ENCODE data around the gene DMWD. TPM values are rescaled to one million over a fixed set of nuclear protein-coding genes. Genes with fewer than 3 reads are reported as not detected.

Gene DMWD
- total RNA-seq, 1 experiment from 2014 or later = 64.6 TPM

DNA sequence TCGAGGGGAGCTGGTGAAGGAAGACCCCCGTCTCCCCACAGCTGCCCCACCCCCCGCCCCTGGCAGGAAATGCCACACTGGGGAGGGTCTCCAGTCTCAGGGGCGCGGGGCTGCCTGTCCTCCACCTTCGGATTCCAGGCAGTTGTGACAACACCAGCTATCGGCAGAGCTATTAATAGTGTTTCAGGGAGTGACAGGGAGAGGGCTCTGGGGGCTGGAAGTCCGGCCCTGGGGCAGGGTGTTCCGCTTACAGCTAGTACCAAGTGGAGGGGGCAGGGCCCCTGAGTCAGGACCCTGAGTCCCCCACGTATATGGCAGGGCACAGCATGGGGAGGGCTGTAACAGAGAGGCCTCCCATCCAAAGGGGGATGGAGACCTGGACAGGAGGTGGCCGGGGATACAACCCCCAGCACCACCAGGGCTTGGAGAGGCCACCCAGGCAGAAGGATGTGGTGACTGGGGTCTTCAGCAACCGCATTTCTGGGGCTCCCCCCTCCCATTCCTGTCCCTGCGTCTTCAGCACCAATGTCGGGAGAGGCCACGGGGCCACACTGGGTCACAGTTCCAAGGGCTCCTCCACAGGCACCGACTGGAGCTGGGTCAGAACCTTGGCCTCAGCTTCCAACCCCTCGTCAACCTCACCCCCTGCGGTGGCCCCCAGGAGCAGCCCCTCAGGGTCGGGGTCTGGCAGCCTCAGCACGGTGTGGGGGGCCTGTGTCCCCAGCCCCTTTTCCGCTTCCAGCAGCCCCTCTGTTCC lies 27.5 kb downstream of the DMWD start:
- TF ChIP-seq, protein P1, sequence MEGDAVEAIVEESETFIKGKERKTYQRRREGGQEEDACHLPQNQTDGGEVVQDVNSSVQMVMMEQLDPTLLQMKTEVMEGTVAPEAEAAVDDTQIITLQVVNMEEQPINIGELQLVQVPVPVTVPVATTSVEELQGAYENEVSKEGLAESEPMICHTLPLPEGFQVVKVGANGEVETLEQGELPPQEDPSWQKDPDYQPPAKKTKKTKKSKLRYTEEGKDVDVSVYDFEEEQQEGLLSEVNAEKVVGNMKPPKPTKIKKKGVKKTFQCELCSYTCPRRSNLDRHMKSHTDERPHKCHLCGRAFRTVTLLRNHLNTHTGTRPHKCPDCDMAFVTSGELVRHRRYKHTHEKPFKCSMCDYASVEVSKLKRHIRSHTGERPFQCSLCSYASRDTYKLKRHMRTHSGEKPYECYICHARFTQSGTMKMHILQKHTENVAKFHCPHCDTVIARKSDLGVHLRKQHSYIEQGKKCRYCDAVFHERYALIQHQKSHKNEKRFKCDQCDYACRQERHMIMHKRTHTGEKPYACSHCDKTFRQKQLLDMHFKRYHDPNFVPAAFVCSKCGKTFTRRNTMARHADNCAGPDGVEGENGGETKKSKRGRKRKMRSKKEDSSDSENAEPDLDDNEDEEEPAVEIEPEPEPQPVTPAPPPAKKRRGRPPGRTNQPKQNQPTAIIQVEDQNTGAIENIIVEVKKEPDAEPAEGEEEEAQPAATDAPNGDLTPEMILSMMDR (IDR thresholded peaks at IDR 0.05) = no peak
- ATAC-seq = no peak
- Histone ChIP-seq H3K27me3 (ENCODE audit: control insufficient read depth, insufficient read depth, low read length) (no peaks in the 10 kb centered on the region), H3K27ac (ENCODE audit: low read length) (0 out of 2 replicates have a peak overlapping the region, but pooled peaks have one; percentile 17), H3K36me3 (ENCODE audit: control insufficient read depth, insufficient read depth, low read length) (no peaks in the 10 kb centered on the region), H3K4me3 (ENCODE audit: low read depth in 2 of 2, low read length in 2 of 2) (no peak overlapping the region), H3K4me1 (ENCODE audit: control insufficient read depth, insufficient read depth, low read length) (peaks cover 22% of the 10 kb centered on the region), H3K9me3 (ENCODE audit: control insufficient read depth, insufficient read depth, low read depth, low read length) (no peaks in the 10 kb centered on the region)
- POLR2A ChIA-PET = no interaction called here
- in situ Hi-C loops (cut with HindIII; ENCODE audit: low pct_unique_long_range_greater_than_20kb, low sequenced_read_pairs) = no loop called here
- intact Hi-C loops (cut with micrococcal nuclease; ENCODE audit: unreplicated experiment) = loop anchor here (10.0 kb wide), 1 partner anchor 60 kb away; no protein-coding TSS in a partner anchor
- CTCF ChIA-PET = no interaction called here
- no peak for DNase-seq (ENCODE audit: low read depth, low spot score)
- BruUV-seq (replicated peaks) = TSS peak; percentile 67

DNA sequence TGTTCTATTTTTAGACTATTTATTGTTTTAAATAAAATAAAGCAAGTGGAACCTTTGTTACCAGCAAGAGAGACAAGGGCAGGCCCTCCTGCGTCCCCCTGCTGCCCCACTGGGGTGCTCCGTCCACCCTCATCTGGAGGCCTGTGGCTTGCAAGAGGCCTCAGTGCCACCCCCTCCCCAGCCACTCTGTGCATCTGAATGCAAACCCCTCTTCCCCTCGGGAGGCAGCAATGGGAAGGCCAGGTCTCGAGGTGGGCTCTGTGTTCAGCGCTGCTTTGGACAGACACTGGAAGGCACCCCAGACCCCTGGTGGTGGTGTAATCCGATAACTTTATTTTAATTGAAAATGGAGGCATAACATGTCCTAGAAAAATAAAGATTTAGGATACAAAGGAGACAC lies 28.2 kb downstream of the DMWD start:
- in situ Hi-C loops (cut with HindIII; ENCODE audit: low pct_unique_long_range_greater_than_20kb, low sequenced_read_pairs) = no loop called here
- DNase-seq (ENCODE audit: low read depth, low spot score) (no peak), ATAC-seq (no peak)
- H3K9me3 ChIP-seq (ENCODE audit: control insufficient read depth, insufficient read depth, low read depth, low read length) = no peaks in the 10 kb centered on the region
- ChIA-PET POLR2A (no interaction called here), CTCF (no interaction called here)
- H3K27me3 ChIP-seq (ENCODE audit: control insufficient read depth, insufficient read depth, low read length) = no peaks in the 10 kb centered on the region
- H3K27ac ChIP-seq (ENCODE audit: low read length) = no peak overlapping the region
- BruUV-seq (replicated peaks) = no TSS peak
- peaks cover 22% of the 10 kb centered on the region for H3K4me1 ChIP-seq (ENCODE audit: control insufficient read depth, insufficient read depth, low read length)
- no peak overlapping the region for H3K4me3 ChIP-seq (ENCODE audit: low read depth in 2 of 2, low read length in 2 of 2)
- no peaks in the 10 kb centered on the region for H3K36me3 ChIP-seq (ENCODE audit: control insufficient read depth, insufficient read depth, low read length)
- intact Hi-C loops (cut with micrococcal nuclease; ENCODE audit: unreplicated experiment) = loop anchor here (10.0 kb wide), 1 partner anchor 60 kb away; no protein-coding TSS in a partner anchor
- TF ChIP-seq TCF7L2 (IDR thresholded peaks at IDR 0.05; ENCODE audit: low read depth, low read length) = no peak
- 0 out of 2 replicates have a peak, but pooled peaks have one; percentile 2 for TF ChIP-seq POLR2AphosphoS5 (IDR thresholded peaks at IDR 0.05; ENCODE audit: low read depth, low read length)

DNA sequence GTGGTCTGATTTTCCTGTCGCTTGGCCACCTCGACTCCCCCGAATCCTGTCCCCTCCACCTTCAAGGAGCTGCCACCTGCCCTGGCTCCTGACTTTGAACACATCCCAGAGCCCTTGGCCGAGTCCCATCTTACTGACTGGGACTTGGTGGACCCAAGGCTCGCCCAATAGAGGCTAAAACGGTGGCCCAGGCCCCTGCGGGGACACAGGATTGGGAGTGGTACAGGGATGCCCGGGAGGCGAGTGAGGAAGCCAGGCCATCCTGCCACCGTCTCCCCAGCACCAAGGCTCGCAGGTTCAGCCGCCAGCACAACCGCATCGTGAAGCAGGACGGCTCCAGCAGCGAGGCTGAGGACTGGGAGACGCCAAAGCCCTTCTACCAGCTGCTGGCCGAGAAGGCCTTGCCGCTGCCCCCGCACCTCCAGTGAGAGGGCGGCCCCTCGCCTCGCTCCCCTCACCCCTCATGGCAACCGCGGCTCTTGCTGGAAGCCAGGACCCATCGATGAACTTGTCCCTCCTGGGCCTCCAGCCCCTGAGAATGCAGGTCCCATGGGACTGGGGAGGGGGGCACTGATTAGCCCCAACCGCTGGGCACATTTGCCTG lies 28.9 kb downstream of the DMWD start:
- TF ChIP-seq SIN3A (IDR thresholded peaks at IDR 0.05; ENCODE audit: borderline replicate concordance, insufficient read depth, low read depth, low read length) (no peak), POLR2AphosphoS5 (IDR thresholded peaks at IDR 0.05; ENCODE audit: low read depth, low read length) (no peak), TCF7L2 (IDR thresholded peaks at IDR 0.05; ENCODE audit: low read depth, low read length) (no peak)
- TF ChIP-seq, protein P2, sequence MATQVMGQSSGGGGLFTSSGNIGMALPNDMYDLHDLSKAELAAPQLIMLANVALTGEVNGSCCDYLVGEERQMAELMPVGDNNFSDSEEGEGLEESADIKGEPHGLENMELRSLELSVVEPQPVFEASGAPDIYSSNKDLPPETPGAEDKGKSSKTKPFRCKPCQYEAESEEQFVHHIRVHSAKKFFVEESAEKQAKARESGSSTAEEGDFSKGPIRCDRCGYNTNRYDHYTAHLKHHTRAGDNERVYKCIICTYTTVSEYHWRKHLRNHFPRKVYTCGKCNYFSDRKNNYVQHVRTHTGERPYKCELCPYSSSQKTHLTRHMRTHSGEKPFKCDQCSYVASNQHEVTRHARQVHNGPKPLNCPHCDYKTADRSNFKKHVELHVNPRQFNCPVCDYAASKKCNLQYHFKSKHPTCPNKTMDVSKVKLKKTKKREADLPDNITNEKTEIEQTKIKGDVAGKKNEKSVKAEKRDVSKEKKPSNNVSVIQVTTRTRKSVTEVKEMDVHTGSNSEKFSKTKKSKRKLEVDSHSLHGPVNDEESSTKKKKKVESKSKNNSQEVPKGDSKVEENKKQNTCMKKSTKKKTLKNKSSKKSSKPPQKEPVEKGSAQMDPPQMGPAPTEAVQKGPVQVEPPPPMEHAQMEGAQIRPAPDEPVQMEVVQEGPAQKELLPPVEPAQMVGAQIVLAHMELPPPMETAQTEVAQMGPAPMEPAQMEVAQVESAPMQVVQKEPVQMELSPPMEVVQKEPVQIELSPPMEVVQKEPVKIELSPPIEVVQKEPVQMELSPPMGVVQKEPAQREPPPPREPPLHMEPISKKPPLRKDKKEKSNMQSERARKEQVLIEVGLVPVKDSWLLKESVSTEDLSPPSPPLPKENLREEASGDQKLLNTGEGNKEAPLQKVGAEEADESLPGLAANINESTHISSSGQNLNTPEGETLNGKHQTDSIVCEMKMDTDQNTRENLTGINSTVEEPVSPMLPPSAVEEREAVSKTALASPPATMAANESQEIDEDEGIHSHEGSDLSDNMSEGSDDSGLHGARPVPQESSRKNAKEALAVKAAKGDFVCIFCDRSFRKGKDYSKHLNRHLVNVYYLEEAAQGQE (IDR thresholded peaks at IDR 0.05; ENCODE audit: insufficient read depth in 1 of 2, low read depth in 2 of 2, low read length in 1 of 2) = no peak
- TF ChIP-seq, protein P1 (IDR thresholded peaks at IDR 0.05) = no peak
- DNase-seq (ENCODE audit: low read depth, low spot score) (no peak), ATAC-seq (no peak)
- Histone ChIP-seq H3K4me1 (ENCODE audit: control insufficient read depth, insufficient read depth, low read length) (peaks cover 22% of the 10 kb centered on the region), H3K36me3 (ENCODE audit: control insufficient read depth, insufficient read depth, low read length) (no peaks in the 10 kb centered on the region), H3K27me3 (ENCODE audit: control insufficient read depth, insufficient read depth, low read length) (no peaks in the 10 kb centered on the region), H3K9me3 (ENCODE audit: control insufficient read depth, insufficient read depth, low read depth, low read length) (no peaks in the 10 kb centered on the region), H3K27ac (ENCODE audit: low read length) (no peak overlapping the region), H3K4me3 (ENCODE audit: low read depth in 2 of 2, low read length in 2 of 2) (no peak overlapping the region)
- ChIA-PET CTCF (no interaction called here), POLR2A (no interaction called here)
- in situ Hi-C loops (cut with HindIII; ENCODE audit: low pct_unique_long_range_greater_than_20kb, low sequenced_read_pairs) (no loop called here), intact Hi-C loops (cut with micrococcal nuclease; ENCODE audit: unreplicated experiment) (loop anchor here (10.0 kb wide), 1 partner anchor 59 kb away; no protein-coding TSS in a partner anchor)
- BruUV-seq (replicated peaks) = no TSS peak
